OCI-LY1 (cell line): ENCODE data around the gene EGFL6.
A peak's percentile ranks its signal among the peaks of the same experiment; 100 is the strongest.
"Not testable (repeated sequence)": the region's sequence is repeated elsewhere in the genome, so short reads cannot be mapped to it uniquely, and the experiment has no call there.

ENCODE experiments used
- H2AFZ ChIP-seq: fragments of 200-600 bp; sonication (generic), shearing (Covaris generic); 2 replicates; pipeline ENCODE4 v1.6.0; 2014; ENCODE audit warnings: antibody characterized with exemption, mild to moderate bottlenecking, low read length
- H3F3A ChIP-seq: fragments of 200-600 bp; sonication (generic), shearing (Covaris generic); 2 replicates; pipeline ENCODE4 v1.6.0; 2014; ENCODE audit warnings: mild to moderate bottlenecking, antibody characterized with exemption, low read length, moderate library complexity; ENCODE audit not compliant: insufficient read depth
- H3K27ac ChIP-seq: fragments of 200-600 bp; sonication (generic); 2 replicates; pipeline ENCODE4 v1.5.1; 2014; ENCODE audit warnings: low read length, mixed run types, mild to moderate bottlenecking, low read depth; ENCODE audit not compliant: poor library complexity, severe bottlenecking
- H3K27me3 ChIP-seq: fragments of 200-600 bp; sonication (generic); 2 replicates; pipeline ENCODE4 v1.6.0; 2014; ENCODE audit warnings: antibody characterized with exemption, mild to moderate bottlenecking, low read length, moderate library complexity; ENCODE audit not compliant: insufficient read depth
- H3K36me3 ChIP-seq: fragments of 200-600 bp; sonication (generic); 2 replicates; pipeline ENCODE4 v1.6.1; 2014; ENCODE audit warnings: mild to moderate bottlenecking, antibody characterized with exemption, low read length, moderate library complexity, mixed read lengths; ENCODE audit not compliant: insufficient read depth
- H3K4me1 ChIP-seq: fragments of 200-600 bp; sonication (generic); 2 replicates; pipeline ENCODE4 v1.5.1; 2014; ENCODE audit warnings: mild to moderate bottlenecking, low read length, moderate library complexity; ENCODE audit not compliant: insufficient read depth, severe bottlenecking
- H3K4me2 ChIP-seq: fragments of 200-600 bp; sonication (generic), shearing (Covaris generic); 2 replicates; pipeline ENCODE4 v1.6.1; 2014; ENCODE audit warnings: low read length
- H3K4me3 ChIP-seq: fragments of 200-600 bp; sonication (generic); 2 replicates; pipeline ENCODE4 v1.5.1; 2014; ENCODE audit warnings: low read length, low read depth, mild to moderate bottlenecking, mixed read lengths; ENCODE audit not compliant: poor library complexity, severe bottlenecking
- H3K79me2 ChIP-seq: fragments of 200-600 bp; shearing (Covaris generic); 2 replicates; pipeline ENCODE4 v1.6.1; 2016; ENCODE audit warnings: mixed run types, low read length, mixed read lengths; ENCODE audit not compliant: insufficient read depth
- H3K9ac ChIP-seq: fragments of 200-600 bp; sonication (generic), shearing (Covaris generic); 2 replicates; pipeline ENCODE4 v1.6.1; 2014; ENCODE audit warnings: mild to moderate bottlenecking, low read length, mixed read lengths
- H3K9me2 ChIP-seq: fragments of 200-600 bp; sonication (generic), shearing (Covaris generic); 2 replicates; pipeline ENCODE4 v1.6.1; 2014; ENCODE audit warnings: low read depth, mild to moderate bottlenecking, low read length, mixed read lengths
- H3K9me3 ChIP-seq: fragments of 200-600 bp; shearing (Covaris generic); 2 replicates; pipeline ENCODE4 v1.6.1; 2014; ENCODE audit warnings: low read length, mixed read lengths
- H4K20me1 ChIP-seq: fragments of 200-600 bp; sonication (generic), shearing (Covaris generic); 2 replicates; pipeline ENCODE4 v1.6.0; 2016; ENCODE audit warnings: mild to moderate bottlenecking, low read length; ENCODE audit not compliant: insufficient read depth
- CTCF ChIP-seq: fragments of 200-600 bp; sonication (generic), shearing (Covaris generic); IDR thresholded peaks from 2 replicates; pipeline ENCODE4 v1.5.1; 2017; ENCODE audit warnings: mild to moderate bottlenecking, antibody characterized with exemption, low read length, moderate library complexity, mixed read lengths
- EZH2 ChIP-seq: fragments of 200-600 bp; sonication (generic), shearing (Covaris generic); IDR thresholded peaks from 2 replicates; pipeline ENCODE4 v1.8.0; 2017; ENCODE audit warnings: borderline replicate concordance, mixed run types, mild to moderate bottlenecking, antibody characterized with exemption, low read length, moderate library complexity, mixed read lengths

EGFL6 gene

GRCh38 chrX:13669246-13669737 lies 99.9 kb downstream of the EGFL6 start:
- Histone ChIP-seq H4K20me1 (no peaks in the 10 kb centered on the region), H3K4me2 (peak overlapping the region; percentile 19; the same call in 1 of the 2 replicates), H3K36me3 (no peaks in the 10 kb centered on the region; the same call in none of the 2 replicates), H3K27ac (no peak overlapping the region), H3K9ac (no peak overlapping the region), H3K27me3 (no peaks in the 10 kb centered on the region), H3K4me1 (peaks cover 18% of the 10 kb centered on the region), H3K4me3 (no peak overlapping the region), H2AFZ (no peak overlapping the region), H3F3A (no peaks in the 10 kb centered on the region), H3K9me3 (no peaks in the 10 kb centered on the region), H3K79me2 (no peaks in the 10 kb centered on the region), H3K9me2 (no peaks in the 10 kb centered on the region)
- TF ChIP-seq CTCF: no peak
- TF ChIP-seq EZH2: no peak

GRCh38 chrX:13669755-13670154 lies 100.4 kb downstream of the EGFL6 start:
- peaks cover 18% of the 10 kb centered on the region for H3K4me1 ChIP-seq
- not testable (repeated sequence) for H3K27me3 ChIP-seq, H3K27ac ChIP-seq, H3K9me2 ChIP-seq, H3K9me3 ChIP-seq, H3F3A ChIP-seq, H3K4me2 ChIP-seq, H3K79me2 ChIP-seq, H4K20me1 ChIP-seq, H2AFZ ChIP-seq, H3K4me3 ChIP-seq, H3K9ac ChIP-seq, H3K36me3 ChIP-seq

- no peak overlapping the region for H3K4me3 ChIP-seq
- H3F3A ChIP-seq: no peaks in the 10 kb centered on the region
- no peak overlapping the region for H3K27ac ChIP-seq
- H4K20me1 ChIP-seq: no peaks in the 10 kb centered on the region
- H3K36me3 ChIP-seq: no peaks in the 10 kb centered on the region; the same call in 1 of the 2 replicates
- no peak overlapping the region for H3K9ac ChIP-seq
- no peaks in the 10 kb centered on the region for H3K9me2 ChIP-seq
- H3K4me1 ChIP-seq: peaks cover 18% of the 10 kb centered on the region
- H3K27me3 ChIP-seq: no peaks in the 10 kb centered on the region
- H3K79me2 ChIP-seq: no peaks in the 10 kb centered on the region
- H3K9me3 ChIP-seq: no peaks in the 10 kb centered on the region
- no peak overlapping the region for H3K4me2 ChIP-seq
- TF ChIP-seq CTCF (no peak), EZH2 (no peak)
- H2AFZ ChIP-seq: no peak overlapping the region
These were observed 100.8 kb downstream of the EGFL6 start for GRCh38 chrX:13670197-13670596.

- Histone ChIP-seq H4K20me1 (no peaks in the 10 kb centered on the region), H3K79me2 (no peaks in the 10 kb centered on the region), H2AFZ (no peak overlapping the region), H3K36me3 (no peaks in the 10 kb centered on the region; the same call in 1 of the 2 replicates), H3K27me3 (no peaks in the 10 kb centered on the region), H3K4me1 (peaks cover 13% of the 10 kb centered on the region), H3K9me3 (no peaks in the 10 kb centered on the region), H3K9ac (no peak overlapping the region), H3K9me2 (no peaks in the 10 kb centered on the region), H3K4me3 (no peak overlapping the region), H3K4me2 (no peak overlapping the region), H3K27ac (no peak overlapping the region), H3F3A (no peaks in the 10 kb centered on the region)
- no peak for TF ChIP-seq CTCF
- TF ChIP-seq EZH2: no peak
These were observed 103.6 kb downstream of the EGFL6 start for GRCh38 chrX:13673016-13673415.
